GM23248 (cell line): Measurements from ENCODE around the gene NISCH. TPM values are rescaled to one million over a fixed set of nuclear protein-coding genes. Genes with fewer than 3 reads are reported as not detected.

Source experiments
- DNase-seq: peaks from one replicate; pipeline ENCODE4 v3.0.0-alpha.2; 2015
- H2AFZ ChIP-seq: fragments of 200-600 bp; sonication (generic); 2 replicates; pipeline ENCODE4 v1.6.1; 2016; ENCODE audit warnings: antibody characterized with exemption
- H3F3A ChIP-seq: fragments of 200-600 bp; sonication (generic); 2 replicates; pipeline ENCODE4 v1.6.1; 2016; ENCODE audit warnings: mild to moderate bottlenecking, antibody characterized with exemption, mixed run types; ENCODE audit not compliant: insufficient read depth
- H3K27ac ChIP-seq: fragments of 200-600 bp; sonication (generic); 2 replicates; pipeline ENCODE4 v1.5.1; 2016; ENCODE audit warnings: mild to moderate bottlenecking
- H3K27me3 ChIP-seq: fragments of 200-600 bp; sonication (generic); replicated peaks from 2 replicates; pipeline ENCODE4 v1.6.1; 2016; ENCODE audit warnings: mild to moderate bottlenecking; ENCODE audit not compliant: insufficient read depth
- H3K36me3 ChIP-seq: fragments of 200-600 bp; sonication (generic); 2 replicates; pipeline ENCODE4 v1.6.1; 2016; ENCODE audit warnings: low read depth, mild to moderate bottlenecking
- H3K4me1 ChIP-seq: fragments of 200-600 bp; sonication (generic); 2 replicates; pipeline ENCODE4 v1.6.1; 2016; ENCODE audit warnings: mild to moderate bottlenecking; ENCODE audit not compliant: insufficient read depth
- H3K4me2 ChIP-seq: fragments of 200-600 bp; sonication (generic); one replicate; pipeline ENCODE4 v1.6.1; 2016; ENCODE audit warnings: mild to moderate bottlenecking; ENCODE audit not compliant: unreplicated experiment
- H3K4me3 ChIP-seq: fragments of 200-600 bp; sonication (generic); 2 replicates; pipeline ENCODE4 v1.5.1; 2016; ENCODE audit warnings: mild to moderate bottlenecking
- H3K79me2 ChIP-seq: fragments of 200-600 bp; sonication (generic); 2 replicates; pipeline ENCODE4 v1.6.1; 2016; ENCODE audit warnings: mild to moderate bottlenecking; ENCODE audit not compliant: insufficient read depth
- H3K9ac ChIP-seq: fragments of 200-600 bp; sonication (generic); 2 replicates; pipeline ENCODE4 v1.6.1; 2016; ENCODE audit warnings: mild to moderate bottlenecking
- H3K9me2 ChIP-seq: fragments of 200-600 bp; sonication (generic); 2 replicates; pipeline ENCODE4 v1.6.1; 2016; ENCODE audit warnings: mixed run types, mild to moderate bottlenecking, moderate library complexity; ENCODE audit not compliant: insufficient read depth
- H3K9me3 ChIP-seq: fragments of 200-600 bp; sonication (generic); one replicate; pipeline ENCODE4 v1.6.1; 2017; ENCODE audit warnings: low read depth
- H4K20me1 ChIP-seq: fragments of 200-600 bp; sonication (generic); 2 replicates; pipeline ENCODE4 v1.6.0; 2016; ENCODE audit not compliant: insufficient read depth
- EZH2 ChIP-seq: fragments of 200-600 bp; sonication (generic); IDR thresholded peaks from 2 replicates; pipeline ENCODE4 v1.6.1; 2018; ENCODE audit warnings: antibody characterized with exemption, mild to moderate bottlenecking; ENCODE audit not compliant: insufficient read depth, poor library complexity, severe bottlenecking
- EZH2phosphoT487 ChIP-seq: fragments of 200-600 bp; sonication (generic); IDR thresholded peaks from 2 replicates; pipeline ENCODE4 v1.6.1; 2018; ENCODE audit warnings: antibody characterized with exemption, moderate library complexity, mild to moderate bottlenecking, low read depth; ENCODE audit not compliant: insufficient read depth
- WGBS, 2 experiments: methylation state at CpG; one replicate each; pipeline ENCODE4 v1.1.6; 2015 to 2017; ENCODE audit warnings: low lambda C conversion rate in 2 of 2, low coverage in 1 of 2; ENCODE audit errors: missing lambda C conversion rate in 2 of 2; 5-methylcytosine and 5-hydroxymethylcytosine counted together
- in situ Hi-C: fragments of 300-500 bp; cut with MboI; formaldehyde crosslinking; loops from 2 replicates; pipeline ENCODE4 v1.15.0; 2020
- polyA plus RNA-seq: library from polyadenylated mRNA; unstranded; fragments of >200 nt; fragmentation: Nextera tagmentation; extraction: Ambion mirVana; gene quantifications from 2 replicates; pipeline ENCODE4 v1.2.1, GENCODE V29; 2016
- total RNA-seq: library from RNA; depleted of rRNA; stranded (reverse); fragments of >200 nt; shearing (Covaris generic); gene quantifications from 2 replicates; pipeline ENCODE4 v1.2.3, GENCODE V29; 2014

Gene NISCH
- total and polyA plus RNA-seq, 2 experiments from 2014 or later, result 32.8 to 53.7 TPM

DNA sequence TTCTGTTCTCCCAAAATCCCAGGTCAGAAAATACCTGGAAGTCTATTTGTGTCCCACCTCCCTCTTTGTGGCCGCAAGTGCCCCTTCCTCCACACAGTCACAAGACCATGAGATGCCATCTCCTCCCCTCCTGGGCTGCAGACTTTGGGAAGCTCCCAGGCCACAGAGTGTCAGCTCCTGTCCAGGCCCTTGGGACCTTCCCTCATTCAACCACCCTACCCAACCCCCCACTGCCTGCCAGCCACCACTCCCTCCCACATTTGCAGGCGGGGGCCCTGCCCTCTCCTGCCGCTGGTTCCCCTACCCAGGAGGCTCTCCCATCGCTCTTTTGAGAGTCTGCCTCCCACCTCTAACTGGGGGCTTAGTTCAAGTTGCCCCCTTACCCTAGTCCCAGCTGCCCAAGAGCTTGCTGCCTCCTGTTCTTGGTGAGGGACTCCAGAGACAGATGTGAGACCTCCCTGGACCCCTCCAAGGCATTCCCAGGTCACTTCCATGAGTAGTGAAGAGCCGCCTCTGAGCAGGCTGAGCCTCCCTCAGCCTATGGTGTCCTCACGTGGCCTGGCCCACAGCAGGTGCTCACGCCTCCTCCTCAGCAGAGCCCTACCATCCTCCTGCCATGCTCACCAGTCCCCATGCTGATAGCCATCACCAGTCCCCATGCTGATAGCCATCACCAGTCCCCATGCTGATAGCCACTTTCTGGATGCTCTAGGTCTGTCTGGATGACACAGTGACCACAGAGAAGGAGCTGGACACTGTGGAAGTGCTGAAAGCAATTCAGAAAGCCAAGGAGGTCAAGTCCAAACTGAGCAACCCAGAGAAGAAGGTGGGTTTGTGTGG lies 23.9 kb downstream of the NISCH start:
- in situ Hi-C loops, result no loop called here
- Histone ChIP-seq H3K9me3 (no peaks in the 10 kb centered on the region), H3K4me3 (no peak overlapping the region), H4K20me1 (no peaks in the 10 kb centered on the region), H3F3A (peaks cover 20% of the 10 kb centered on the region), H3K36me3 (peaks cover 45% of the 10 kb centered on the region; the same call in 1 of the 2 replicates), H3K4me1 (peaks cover 13% of the 10 kb centered on the region; the same call in 1 of the 2 replicates), H2AFZ (no peak overlapping the region), H3K9ac (no peak overlapping the region), H3K79me2 (no peaks in the 10 kb centered on the region), H3K9me2 (no peaks in the 10 kb centered on the region), H3K27me3 (no peaks in the 10 kb centered on the region), H3K27ac (no peak overlapping the region), H3K4me2 (no peak overlapping the region)
- TF ChIP-seq EZH2 (no peak), EZH2phosphoT487 (no peak)
- DNase-seq, result no peak
- 88 to 94% methylated on average over 6 to 7 of the region's 7 CpGs for WGBS, 2 experiments

GRCh38 chr3:52479877-52480575 lies 24.6 kb downstream of the NISCH start:
- peaks cover 40% of the 10 kb centered on the region; the same call in 1 of the 2 replicates for H3K36me3 ChIP-seq
- H3K4me2 ChIP-seq, result no peak overlapping the region
- H2AFZ ChIP-seq, result no peak overlapping the region
- no peak overlapping the region for H3K4me3 ChIP-seq
- H3F3A ChIP-seq, result peaks cover 20% of the 10 kb centered on the region
- in situ Hi-C loops, result no loop called here
- no peaks in the 10 kb centered on the region for H3K27me3 ChIP-seq
- no peaks in the 10 kb centered on the region for H3K9me2 ChIP-seq
- DNase-seq, result no peak
- H3K9me3 ChIP-seq, result no peaks in the 10 kb centered on the region
- peaks cover 13% of the 10 kb centered on the region; the same call in 1 of the 2 replicates for H3K4me1 ChIP-seq
- H3K79me2 ChIP-seq, result no peaks in the 10 kb centered on the region
- H4K20me1 ChIP-seq, result no peaks in the 10 kb centered on the region
- WGBS, 2 experiments, result 84 to 91% methylated on average over 15 to 16 of the region's 16 CpGs
- TF ChIP-seq EZH2 (no peak), EZH2phosphoT487 (no peak)
- no peak overlapping the region for H3K27ac ChIP-seq
- no peak overlapping the region for H3K9ac ChIP-seq

DNA sequence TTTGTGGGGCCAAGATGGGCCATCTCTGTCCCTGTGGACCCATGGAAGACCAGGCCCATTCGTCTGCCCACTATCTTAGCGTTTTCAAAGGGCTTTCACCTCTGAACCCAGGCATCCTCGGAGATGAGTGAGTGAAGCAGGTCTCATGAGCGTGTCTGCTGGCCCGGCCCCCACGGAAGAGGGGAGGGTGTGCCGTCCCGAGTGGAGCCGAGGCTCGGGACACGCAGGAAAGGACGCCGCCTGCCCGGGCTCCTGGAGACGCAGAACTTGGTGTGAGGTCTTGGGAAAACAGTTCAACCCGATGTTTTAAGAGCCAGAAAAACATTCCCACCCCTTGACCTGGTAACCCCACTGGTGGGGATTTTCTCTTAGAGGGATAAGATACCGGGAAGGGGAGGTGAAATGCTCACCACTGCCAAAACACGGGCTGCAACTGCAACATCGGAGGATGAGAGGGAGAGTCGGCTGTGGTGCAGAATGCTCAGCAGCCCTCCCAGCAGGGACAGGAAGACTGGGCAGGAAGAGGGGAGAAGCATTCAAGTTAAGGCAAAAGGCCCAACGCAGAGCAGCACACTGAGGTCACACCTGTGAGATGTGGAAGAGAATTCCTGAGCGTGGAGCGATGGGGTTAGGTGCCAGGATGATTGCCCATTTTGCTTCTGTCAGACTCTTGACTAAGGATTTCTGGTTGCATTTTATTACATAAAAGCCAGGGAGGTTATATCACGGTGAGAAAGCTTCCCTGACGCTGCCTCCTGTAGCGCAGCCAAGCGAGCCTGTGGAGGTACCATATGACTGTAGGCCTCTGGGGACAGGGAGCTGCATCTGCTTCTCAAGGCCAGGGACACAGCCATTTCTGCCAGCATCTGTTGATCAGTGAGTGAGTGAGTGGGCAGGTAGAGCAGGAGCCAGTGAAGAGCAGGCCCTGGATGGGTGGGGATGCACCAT lies 25.6 kb downstream of the NISCH start:
- TF ChIP-seq EZH2, result no peak
- no peak for TF ChIP-seq EZH2phosphoT487
- Histone ChIP-seq H3K9me3 (no peaks in the 10 kb centered on the region), H2AFZ (no peak overlapping the region), H3K27me3 (no peaks in the 10 kb centered on the region), H3K4me2 (no peak overlapping the region), H3K9me2 (no peaks in the 10 kb centered on the region), H3F3A (peaks cover 20% of the 10 kb centered on the region), H3K27ac (no peak overlapping the region), H3K4me1 (peaks cover 13% of the 10 kb centered on the region; the same call in 1 of the 2 replicates), H3K79me2 (no peaks in the 10 kb centered on the region), H3K4me3 (no peak overlapping the region), H3K9ac (no peak overlapping the region), H3K36me3 (peaks cover 33% of the 10 kb centered on the region; the same call in 1 of the 2 replicates), H4K20me1 (no peaks in the 10 kb centered on the region)
- in situ Hi-C loops, result no loop called here
- 94 to 95% methylated on average over 27 of the region's 27 CpGs for WGBS, 2 experiments
- no peak for DNase-seq
